Measurements from ENCODE around the gene COX6A1.

The COX6A1 gene

DNA sequence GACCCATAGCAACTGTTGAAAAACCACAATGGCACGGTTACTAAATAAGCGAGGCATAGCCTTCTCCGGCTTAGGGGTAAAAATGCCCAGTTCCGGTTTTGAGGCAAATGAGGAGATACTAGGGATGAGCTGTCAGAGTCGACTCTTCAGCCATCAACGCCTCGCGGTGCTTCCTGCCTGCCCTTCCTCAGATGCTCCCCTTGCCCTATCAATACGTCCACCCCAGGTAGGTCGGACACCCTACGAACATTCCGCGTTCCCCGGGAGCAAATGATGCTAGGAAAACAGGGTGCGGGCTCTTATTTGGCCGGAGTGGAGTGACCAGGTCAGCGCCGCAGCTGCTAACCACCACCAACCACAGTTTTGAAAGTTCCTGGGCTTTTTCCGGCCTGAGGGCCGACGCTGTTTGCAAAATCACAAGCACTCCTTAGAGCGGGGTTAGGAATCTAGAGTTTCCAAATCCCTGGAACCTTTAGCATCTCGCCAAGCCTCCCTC lies 30.5 kb downstream of the COX6A1 start:
- peaks cover 28% of the 10 kb centered on the region for H3K36me3 ChIP-seq (ENCODE audit: insufficient read depth, low read length)
- H3K4me1 ChIP-seq (ENCODE audit: insufficient read depth, low read length): peaks cover 4% of the 10 kb centered on the region
- H3K9me3 ChIP-seq (ENCODE audit: control insufficient read depth, insufficient read depth, low read length): no peaks in the 10 kb centered on the region
- peak overlapping the region; percentile 73 for H3K9ac ChIP-seq (ENCODE audit: low read depth, low read length)

DNA sequence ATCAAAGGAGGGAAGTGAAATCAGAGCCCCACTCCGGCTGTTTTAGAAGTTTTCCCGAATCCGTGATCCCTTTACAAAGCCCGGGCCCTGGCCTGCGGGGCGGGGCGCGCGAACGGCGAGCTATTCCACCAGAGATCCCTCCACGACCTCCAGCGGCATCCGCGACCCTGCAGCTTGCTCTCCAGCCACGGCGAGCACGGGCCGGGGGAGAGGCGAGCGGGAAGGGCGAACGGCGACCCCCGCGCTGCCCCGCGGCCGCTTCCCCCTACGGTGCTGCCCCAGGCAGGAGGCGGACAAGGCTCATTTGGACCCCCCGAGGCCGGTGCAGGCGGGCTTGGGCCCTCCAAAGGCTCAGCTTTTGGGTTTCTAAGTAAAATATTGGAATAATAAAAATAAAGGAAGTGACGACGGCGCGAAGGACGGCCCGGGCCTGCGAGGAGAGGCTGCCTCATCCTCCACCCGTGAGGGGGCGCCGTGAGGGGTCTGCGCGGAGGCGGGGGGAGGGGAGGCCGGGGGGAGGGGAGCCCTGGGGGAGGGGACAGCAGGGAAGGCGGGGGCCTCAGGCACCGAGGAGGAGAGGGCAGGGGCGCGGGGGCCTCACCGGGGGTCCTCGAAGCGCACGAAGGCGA lies 31.0 kb downstream of the COX6A1 start:
- peaks cover 5% of the 10 kb centered on the region for H3K4me1 ChIP-seq (ENCODE audit: insufficient read depth, low read length)
- peak overlapping the region; percentile 73 for H3K9ac ChIP-seq (ENCODE audit: low read depth, low read length)

DNA sequence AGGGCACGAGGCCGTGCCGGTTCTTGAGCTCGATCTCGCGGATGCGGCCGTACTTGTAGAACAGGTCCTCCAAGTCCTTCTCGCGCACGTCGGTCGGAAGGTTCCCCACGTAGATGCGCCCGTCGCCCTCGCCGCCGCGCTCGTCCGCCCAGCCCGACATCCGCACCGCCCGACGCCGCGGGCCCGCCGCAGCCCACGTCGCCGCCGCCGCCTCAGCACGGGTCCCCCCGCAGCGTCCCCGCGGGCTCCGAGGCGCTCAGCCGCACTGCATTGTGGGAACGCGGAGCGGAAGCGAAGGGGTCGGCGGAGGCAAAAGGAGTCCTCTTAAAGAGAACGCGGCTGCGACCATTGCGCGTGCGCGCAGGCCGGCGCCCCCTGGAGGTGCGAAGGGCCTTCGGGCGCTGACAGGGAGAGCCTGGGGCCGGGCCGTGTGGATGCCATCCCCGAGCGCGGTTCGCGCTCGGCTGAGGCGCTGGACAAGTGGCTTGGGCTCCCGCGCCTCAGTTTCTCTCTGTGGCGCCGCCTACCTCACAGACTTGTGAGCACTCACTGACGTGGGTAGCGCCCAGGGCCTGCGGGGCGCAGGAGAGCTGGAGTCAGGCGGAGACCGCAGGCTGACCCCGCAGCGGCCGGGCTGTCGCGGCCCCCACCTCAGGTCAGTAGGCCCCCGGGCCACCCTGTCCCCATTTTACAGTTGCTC lies 31.7 kb downstream of the COX6A1 start, which contains the start of gene SRSF9:
Gene SRSF9, minus strand, starts transcription at position 299 of the 700 bp plus-strand sequence. Its CDS starts 139 bp downstream, at position 160.
- no peaks in the 10 kb centered on the region for H3K9me3 ChIP-seq (ENCODE audit: control insufficient read depth, insufficient read depth, low read length)
- peaks cover 18% of the 10 kb centered on the region for H3K36me3 ChIP-seq (ENCODE audit: insufficient read depth, low read length)
- peak within 1 kb of the TSS; percentile 73 for H3K9ac ChIP-seq (ENCODE audit: low read depth, low read length)
- peaks cover 12% of the 10 kb centered on the region for H3K4me1 ChIP-seq (ENCODE audit: insufficient read depth, low read length)

More for the DNA sequence above, 31.0 kb downstream of the COX6A1 start:
- Histone ChIP-seq H3K9me3 (ENCODE audit: control insufficient read depth, insufficient read depth, low read length) (no peaks in the 10 kb centered on the region), H3K36me3 (ENCODE audit: insufficient read depth, low read length) (peaks cover 22% of the 10 kb centered on the region)

DNA sequence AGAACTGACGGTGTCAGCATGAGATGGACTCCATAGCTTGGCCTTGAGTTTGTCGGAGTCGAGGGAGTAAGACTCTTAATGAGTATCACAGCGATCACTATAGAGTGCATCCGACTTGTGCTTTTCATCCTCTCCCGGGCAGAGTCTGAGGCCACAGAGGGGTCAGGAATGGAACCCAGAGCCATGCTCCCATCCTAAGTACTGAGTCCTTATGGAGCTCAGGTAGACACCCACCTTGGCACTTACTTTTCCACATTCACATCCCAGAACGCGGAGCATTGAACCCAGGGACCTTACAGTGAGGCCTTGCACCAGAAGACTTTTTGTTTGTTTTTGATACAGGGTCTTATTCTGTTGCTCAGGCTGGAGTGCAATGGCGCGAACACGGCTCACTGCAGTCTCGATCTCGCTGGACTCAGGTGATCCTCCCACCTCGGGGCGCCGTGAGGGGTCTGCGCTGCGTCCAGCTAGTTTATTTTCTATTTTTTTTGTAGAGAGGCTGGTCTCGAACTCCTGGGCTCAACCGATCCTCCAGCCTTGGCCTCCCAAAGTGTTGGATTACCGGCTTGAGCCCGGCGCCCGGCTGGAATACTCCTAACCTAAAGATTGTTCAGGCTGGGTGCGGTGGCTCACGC lies 32.4 kb downstream of the COX6A1 start:
- no peaks in the 10 kb centered on the region for H3K9me3 ChIP-seq (ENCODE audit: control insufficient read depth, insufficient read depth, low read length)
- H3K4me1 ChIP-seq (ENCODE audit: insufficient read depth, low read length): peaks cover 14% of the 10 kb centered on the region
- H3K9ac ChIP-seq (ENCODE audit: low read depth, low read length): peak overlapping the region; percentile 73

DNA sequence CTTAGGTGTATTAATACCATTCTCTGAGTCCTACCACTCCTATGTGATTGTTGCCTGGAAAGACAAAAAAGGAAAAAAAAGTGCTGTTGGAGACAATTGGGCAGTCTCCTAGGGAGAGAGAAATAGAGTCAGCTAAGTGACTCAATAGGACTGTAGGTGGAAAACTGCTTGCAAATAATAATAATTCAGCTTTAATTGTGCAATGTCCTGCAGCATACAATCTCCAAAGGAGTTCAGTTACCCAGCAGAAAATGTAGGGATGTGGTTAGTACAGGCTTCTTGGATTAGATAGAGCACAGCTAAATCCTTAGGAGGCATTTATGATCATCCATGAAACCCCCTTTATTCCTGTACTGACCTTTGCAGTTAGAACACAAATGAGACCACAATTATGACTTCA lies 34.6 kb downstream of the COX6A1 start:
- Histone ChIP-seq H3K4me1 (ENCODE audit: insufficient read depth, low read length) (peaks cover 10% of the 10 kb centered on the region), H3K9me3 (ENCODE audit: control insufficient read depth, insufficient read depth, low read length) (no peaks in the 10 kb centered on the region), H3K9ac (ENCODE audit: low read depth, low read length) (no peak overlapping the region), H3K36me3 (ENCODE audit: insufficient read depth, low read length) (no peaks in the 10 kb centered on the region)

More for the DNA sequence above, 32.4 kb downstream of the COX6A1 start:
- H3K36me3 ChIP-seq (ENCODE audit: insufficient read depth, low read length): peaks cover 13% of the 10 kb centered on the region

DNA sequence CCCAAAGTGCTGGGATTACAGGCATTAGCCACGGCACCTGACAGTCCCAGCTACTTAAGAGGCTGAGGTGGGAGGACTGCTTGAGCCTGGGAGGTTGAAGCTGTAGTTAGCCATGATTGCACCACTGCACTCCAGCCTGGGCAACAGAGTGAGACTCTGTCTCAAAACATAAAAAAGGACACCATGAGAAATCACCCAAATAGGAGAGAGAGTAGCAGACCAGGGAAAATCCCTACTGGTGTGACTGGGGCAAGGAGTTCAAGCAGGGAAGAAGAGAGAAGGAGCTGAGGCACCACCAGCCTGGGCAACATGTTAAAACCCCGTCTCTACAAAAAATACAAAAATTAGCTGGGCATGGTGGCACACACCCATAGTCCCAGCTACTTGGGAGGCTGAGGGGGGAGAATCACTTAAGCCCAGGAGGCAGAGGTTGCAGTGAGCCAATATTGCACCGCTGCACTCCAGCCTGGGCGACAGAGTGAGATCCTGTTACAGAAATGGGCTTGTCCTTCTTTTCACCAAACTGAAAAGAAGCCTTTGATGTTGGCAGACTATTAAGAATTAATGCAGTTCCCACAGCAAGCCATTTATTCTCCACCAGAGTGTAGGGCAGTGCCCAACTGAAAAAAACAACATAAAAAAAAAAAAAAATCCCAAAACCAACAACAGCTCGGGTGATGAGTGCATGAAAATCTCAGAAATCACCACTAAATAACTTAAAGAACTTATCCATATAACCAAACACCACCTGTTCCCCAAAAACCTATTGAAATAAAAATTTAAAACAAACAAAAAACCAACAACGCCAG lies 36.1 kb downstream of the COX6A1 start:
- Histone ChIP-seq H3K9ac (ENCODE audit: low read depth, low read length) (no peak overlapping the region), H3K9me3 (ENCODE audit: control insufficient read depth, insufficient read depth, low read length) (no peaks in the 10 kb centered on the region), H3K36me3 (ENCODE audit: insufficient read depth, low read length) (no peaks in the 10 kb centered on the region), H3K4me1 (ENCODE audit: insufficient read depth, low read length) (peaks cover 10% of the 10 kb centered on the region)

DNA sequence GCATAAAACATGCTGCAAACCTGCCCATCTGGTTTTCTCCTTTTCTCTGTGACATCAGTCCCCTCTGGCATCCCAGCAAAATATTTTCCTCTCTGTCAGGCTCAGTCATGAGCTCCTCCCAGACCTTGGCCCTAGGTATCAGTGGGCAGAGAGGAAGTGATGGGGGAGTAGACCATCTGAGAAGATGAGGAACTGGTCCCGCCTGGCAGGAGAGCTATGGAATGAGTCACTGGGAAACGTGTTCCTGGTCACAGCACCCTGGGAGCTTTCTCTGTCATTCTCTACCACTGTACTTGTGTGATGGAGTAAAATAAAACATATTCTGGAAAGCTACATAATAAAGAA lies 36.7 kb downstream of the COX6A1 start:
- H3K9ac ChIP-seq (ENCODE audit: low read depth, low read length): no peak overlapping the region
- no peaks in the 10 kb centered on the region for H3K9me3 ChIP-seq (ENCODE audit: control insufficient read depth, insufficient read depth, low read length)
- peaks cover 10% of the 10 kb centered on the region for H3K4me1 ChIP-seq (ENCODE audit: insufficient read depth, low read length)
- H3K36me3 ChIP-seq (ENCODE audit: insufficient read depth, low read length): no peaks in the 10 kb centered on the region

DNA sequence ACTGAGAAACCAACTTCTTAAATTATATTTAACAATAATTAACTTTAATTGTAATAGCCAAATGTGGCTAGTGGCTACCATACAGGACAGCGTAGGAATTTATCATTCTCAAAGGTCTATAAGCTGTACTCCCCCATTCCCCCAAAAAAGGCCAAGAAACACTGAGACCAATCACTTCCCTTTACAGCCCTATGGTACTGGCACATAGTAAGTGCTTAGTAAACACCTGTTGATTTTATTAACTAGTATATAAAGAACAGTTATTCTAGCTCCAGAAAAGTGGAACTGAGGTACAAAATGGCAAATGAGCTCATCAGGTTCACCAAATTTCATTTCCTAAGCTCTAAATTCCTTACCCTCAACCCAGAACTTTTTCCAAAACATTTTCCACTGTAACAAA lies 37.7 kb downstream of the COX6A1 start:
- Histone ChIP-seq H3K36me3 (ENCODE audit: insufficient read depth, low read length) (no peaks in the 10 kb centered on the region), H3K4me1 (ENCODE audit: insufficient read depth, low read length) (peaks cover 10% of the 10 kb centered on the region), H3K9ac (ENCODE audit: low read depth, low read length) (no peak overlapping the region), H3K9me3 (ENCODE audit: control insufficient read depth, insufficient read depth, low read length) (no peaks in the 10 kb centered on the region)

DNA sequence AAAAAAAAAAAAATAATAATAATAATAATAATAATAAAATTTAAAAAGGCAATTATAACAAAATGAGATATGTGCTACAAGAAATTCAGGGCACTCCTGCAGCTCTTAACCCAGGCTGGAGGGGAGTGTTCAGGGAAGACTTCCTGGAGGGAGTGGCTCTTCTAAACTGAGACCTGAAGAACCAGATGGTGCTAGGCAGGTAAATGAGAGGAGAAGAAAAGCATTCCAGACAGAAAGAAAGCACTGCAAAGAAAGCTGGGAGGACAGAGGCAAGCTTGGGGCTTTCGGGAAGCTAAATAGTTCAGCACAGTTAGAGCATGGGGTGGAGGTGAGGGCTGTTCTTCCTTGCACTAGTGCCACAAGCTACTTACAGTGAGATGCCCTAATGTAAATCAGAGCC lies 41.5 kb downstream of the COX6A1 start:
- no peak overlapping the region for H3K9ac ChIP-seq (ENCODE audit: low read depth, low read length)
- no peaks in the 10 kb centered on the region for H3K36me3 ChIP-seq (ENCODE audit: insufficient read depth, low read length)
- peaks cover 4% of the 10 kb centered on the region for H3K4me1 ChIP-seq (ENCODE audit: insufficient read depth, low read length)
- H3K9me3 ChIP-seq (ENCODE audit: control insufficient read depth, insufficient read depth, low read length): no peaks in the 10 kb centered on the region

DNA sequence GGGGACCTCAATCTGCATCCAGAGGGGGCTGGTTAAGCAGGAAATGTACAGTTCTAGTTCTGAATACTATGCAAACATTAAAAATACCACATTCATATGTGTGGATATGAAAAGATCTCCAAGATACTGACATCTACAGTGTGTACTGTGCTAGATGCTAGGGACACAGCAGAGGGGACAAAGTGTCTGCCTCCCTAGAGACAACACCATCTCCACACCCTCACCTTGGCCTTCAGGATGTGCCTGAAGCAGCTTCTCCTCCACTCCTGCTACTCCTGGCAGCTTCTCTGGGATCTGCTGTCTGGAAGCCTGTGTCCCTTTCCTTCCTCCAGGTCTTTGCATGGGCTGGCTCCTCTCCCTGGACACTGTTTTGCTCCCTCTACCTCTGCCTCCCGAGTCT lies 42.3 kb downstream of the COX6A1 start:
- Histone ChIP-seq H3K4me1 (ENCODE audit: insufficient read depth, low read length) (no peaks in the 10 kb centered on the region), H3K9me3 (ENCODE audit: control insufficient read depth, insufficient read depth, low read length) (no peaks in the 10 kb centered on the region), H3K9ac (ENCODE audit: low read depth, low read length) (no peak overlapping the region), H3K36me3 (ENCODE audit: insufficient read depth, low read length) (no peaks in the 10 kb centered on the region)

DNA sequence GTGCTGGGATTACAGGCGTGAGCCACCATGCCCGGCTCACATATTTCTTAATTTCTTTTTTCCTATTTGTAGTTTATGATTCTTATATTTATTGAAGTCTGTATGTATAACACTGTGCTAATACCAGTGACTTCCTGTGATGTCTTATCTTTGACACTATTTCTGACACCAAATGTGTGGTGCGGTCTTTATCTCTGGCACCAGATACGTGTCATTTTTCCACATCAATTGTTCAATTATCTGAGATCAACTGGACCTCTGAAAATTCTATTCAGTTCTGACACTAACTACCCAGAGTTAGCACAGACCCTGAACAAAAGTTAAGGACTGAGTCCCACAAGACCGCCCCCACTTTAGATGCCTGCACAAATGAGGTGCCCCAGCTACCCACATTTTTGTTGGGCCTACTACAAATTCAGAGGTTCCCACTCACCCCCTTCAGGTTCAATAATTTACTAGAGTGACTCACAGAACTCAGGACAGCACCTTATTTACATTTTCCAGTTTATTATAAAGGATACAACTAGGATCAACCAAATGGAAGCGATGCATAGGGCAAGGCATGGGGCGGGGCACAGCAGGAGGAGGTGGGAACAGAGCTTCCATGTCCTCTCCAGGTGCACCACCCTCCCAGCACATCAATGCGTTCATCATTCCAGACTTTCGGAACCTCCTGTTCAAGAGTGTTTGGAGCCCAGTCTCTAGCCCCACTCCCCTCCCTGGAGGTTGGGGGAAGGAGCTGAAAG lies 43.3 kb downstream of the COX6A1 start:
- no peaks in the 10 kb centered on the region for H3K4me1 ChIP-seq (ENCODE audit: insufficient read depth, low read length)
- no peak overlapping the region for H3K9ac ChIP-seq (ENCODE audit: low read depth, low read length)
- H3K36me3 ChIP-seq (ENCODE audit: insufficient read depth, low read length): no peaks in the 10 kb centered on the region
- no peaks in the 10 kb centered on the region for H3K9me3 ChIP-seq (ENCODE audit: control insufficient read depth, insufficient read depth, low read length)

DNA sequence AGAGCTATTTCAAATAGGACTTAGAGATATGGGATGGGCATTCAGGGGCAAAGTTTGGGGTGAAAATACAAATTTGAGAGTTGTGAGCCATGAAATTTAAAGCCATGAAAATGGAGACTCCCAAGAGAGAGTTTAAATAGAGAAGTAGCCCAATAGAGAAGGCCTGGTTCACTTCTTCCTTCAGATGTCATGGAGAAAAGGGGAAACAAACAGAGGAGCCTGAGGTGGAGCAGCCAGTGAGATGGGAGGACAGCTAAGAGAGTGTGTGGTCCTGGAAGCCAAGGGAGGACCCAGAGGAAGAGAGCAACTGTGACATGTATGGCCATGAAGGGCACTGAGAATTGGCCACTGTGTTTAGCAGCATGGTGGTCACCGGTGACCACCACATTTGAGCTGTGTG lies 45.7 kb downstream of the COX6A1 start:
- Histone ChIP-seq H3K4me1 (ENCODE audit: insufficient read depth, low read length) (no peaks in the 10 kb centered on the region), H3K9ac (ENCODE audit: low read depth, low read length) (no peak overlapping the region), H3K9me3 (ENCODE audit: control insufficient read depth, insufficient read depth, low read length) (no peaks in the 10 kb centered on the region), H3K36me3 (ENCODE audit: insufficient read depth, low read length) (peaks cover 2% of the 10 kb centered on the region; the same call in 1 of the 2 replicates)

DNA sequence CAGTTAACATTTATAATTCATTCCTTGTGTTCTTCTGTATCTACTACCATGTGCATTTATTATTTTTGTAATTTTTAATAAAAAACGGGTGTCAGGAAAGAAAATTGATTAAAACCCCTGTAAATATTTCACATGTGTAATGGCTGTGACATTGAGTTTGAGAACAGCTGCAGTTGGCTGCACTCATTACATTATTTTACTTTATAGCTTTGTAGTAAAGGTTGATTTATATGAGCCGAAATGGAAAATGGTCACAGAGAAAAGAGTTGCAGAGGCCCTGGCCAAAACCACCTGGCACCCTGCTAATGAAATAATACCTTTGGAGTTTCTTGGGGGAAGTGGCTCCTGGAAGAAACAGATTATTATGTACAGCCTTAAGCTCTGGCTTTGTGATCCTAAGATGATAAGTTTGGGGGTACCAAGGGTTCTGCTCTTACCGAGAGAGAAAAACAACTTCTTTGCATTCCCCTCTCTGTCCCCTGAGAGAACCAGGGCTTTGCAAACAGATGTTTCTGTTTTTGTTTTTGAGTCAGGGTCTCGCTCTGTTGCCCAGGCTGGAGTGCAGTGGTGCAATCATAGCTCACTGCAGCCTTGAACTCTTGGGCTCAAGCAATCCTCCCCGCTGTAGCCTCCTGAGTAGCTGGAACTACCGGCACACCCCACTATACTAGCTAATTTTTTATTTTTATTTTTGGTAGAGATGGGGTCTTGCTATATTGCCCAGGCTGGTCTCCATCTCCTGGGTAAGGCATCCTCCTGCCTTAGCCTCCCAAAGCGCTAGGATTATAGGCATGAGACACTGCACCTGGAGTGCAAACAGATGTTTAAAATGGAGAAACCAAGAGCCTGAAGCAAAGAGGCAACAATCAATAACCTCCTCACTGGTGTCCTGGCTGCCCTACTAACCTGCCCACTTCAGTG lies 48.3 kb downstream of the COX6A1 start:
- Histone ChIP-seq H3K9me3 (ENCODE audit: control insufficient read depth, insufficient read depth, low read length) (no peaks in the 10 kb centered on the region), H3K4me1 (ENCODE audit: insufficient read depth, low read length) (no peaks in the 10 kb centered on the region), H3K9ac (ENCODE audit: low read depth, low read length) (no peak overlapping the region), H3K36me3 (ENCODE audit: insufficient read depth, low read length) (peaks cover 2% of the 10 kb centered on the region)

All from ES-I3 (cell line).